Raji (cell line): ENCODE data around the gene ADAMTSL3.

Experiments
- POLR2A ChIP-seq: IDR thresholded peaks from 2 replicates; pipeline ENCODE4 v1.6.1; 2011; ENCODE audit warnings: low read depth, low read length, control low read depth; ENCODE audit not compliant: insufficient read depth

The ADAMTSL3 gene

DNA sequence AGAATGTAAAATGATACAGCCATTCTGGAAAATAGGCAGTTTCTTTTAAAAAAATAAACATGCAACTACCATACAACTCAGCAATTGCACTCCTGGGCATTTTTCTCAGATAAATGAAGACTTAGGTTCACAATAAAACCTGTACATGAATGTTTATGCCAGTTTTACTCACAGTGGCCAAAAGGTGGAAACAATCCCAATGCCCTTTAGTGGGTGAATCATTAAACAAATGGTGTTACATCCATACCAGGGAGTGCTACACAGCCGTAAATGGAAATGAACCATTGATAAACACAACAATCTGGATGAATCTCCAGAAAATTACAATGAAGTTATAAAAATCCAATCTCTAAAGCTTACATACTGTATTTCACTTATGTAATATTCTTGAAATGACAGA is 140.3 kb downstream of the ADAMTSL3 start:
- TF ChIP-seq POLR2A, result no peak

DNA sequence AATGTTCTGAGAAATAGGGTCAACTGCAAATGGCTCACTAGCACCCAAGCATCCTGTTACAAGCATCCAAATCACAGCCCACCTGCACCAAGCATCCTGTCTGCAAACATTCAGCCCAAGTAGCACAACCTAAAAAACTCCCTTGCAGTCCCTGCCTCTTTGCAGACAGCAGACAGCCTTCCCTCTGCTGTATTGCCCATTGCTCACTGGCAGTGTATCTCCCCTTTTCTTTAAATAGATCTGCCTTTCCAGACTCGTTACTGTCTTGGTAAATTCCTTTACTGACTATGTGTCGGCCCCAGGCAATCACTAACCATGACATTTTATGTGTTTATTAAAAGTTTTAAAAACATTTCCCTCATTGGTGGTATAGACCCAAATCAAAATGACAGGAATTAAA is 155.4 kb downstream of the ADAMTSL3 start:
- TF ChIP-seq POLR2A, result no peak

DNA sequence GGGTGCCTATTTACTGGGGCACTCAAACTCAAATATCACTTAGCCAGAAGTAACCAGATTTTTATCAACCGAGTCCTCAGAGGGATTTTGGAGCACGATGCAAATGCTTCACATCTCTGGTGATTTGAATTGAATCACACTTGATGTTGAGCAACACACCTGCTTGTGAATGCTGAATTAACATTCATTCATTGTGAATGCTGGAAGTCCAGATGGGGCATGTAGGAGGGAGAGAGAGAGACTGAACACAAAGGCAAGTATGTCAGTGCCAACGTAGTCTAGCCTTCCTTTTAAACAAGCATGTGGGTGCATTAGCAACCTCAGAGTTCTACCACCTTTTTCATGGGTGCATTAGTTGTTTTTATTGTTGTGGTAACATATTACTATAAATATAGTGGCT is 156.2 kb downstream of the ADAMTSL3 start:
- TF ChIP-seq POLR2A, result no peak

DNA sequence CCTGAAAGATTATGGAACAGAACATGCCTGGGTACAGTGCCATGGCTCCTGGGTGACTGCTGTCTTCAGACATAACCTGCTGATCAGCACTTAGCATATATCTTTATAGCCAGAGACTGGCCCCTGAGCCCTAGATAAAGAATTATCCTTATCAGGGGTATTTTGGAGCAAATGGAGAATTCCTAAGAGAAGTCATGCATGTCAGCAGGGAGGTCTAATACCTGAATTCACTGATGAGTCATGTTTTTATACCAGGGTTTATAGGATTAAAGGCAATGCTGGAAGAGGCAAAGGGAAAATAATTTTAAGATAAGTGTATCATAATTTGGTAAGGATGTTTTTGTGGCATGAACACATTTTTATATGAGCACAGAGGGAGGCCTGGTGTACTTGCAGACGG is 159.8 kb downstream of the ADAMTSL3 start:
- TF ChIP-seq POLR2A, result no peak

DNA sequence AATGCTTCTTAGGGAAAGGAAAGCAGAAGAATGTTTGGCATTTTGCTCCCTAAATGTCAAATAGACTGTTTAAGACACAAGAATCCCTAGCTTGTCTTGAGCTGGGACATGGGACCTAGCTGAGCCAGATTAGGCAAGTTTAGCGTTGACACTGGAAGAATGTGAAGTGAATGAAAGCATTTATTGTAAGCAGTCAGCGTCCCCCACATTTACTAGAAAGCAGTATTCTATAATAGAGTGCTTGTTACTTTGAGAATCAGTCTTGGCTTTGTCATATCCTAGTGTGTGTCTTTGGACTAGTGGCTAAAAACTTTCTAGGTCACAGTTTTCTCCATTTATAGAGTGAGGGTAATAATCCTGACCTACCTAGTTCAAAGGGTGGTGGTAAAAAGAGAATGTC is 161.6 kb downstream of the ADAMTSL3 start:
- TF ChIP-seq POLR2A, result no peak

DNA sequence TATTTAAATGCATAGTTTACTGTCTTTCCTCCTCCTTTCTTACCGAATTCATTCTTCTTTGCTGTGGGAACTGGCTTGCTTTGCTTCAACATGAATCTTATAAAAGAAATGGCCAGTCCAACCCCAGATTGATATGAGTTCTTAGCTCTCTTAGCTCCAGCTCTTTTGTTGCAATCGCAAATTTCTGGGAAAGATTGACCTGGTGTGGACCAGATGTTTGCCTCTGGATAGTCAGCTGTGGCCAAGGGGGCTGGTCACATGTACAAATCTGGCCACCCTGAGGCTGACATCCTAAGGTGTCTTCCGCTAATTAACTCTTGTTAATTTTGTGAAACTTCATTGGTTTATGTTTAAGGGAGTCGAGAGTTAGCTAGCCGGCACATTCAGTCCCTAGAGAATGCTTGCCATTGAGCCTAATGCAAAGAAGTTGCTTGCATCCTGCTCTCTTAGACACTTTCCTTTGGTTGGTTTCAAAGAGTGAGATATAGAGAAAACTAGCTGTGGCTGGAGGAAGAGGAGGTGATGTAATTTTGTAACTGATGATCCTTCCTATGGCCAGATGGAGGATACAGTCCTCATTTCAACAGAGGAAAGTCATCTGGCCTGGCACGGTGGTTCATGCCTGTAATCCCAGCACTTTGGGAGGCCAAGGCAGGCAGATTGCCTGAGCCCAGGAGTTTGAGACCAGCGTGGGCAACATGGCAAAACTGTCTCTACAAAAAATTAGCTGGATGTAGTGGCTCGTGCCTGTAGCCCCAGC is 162.4 kb downstream of the ADAMTSL3 start:
- no peak for TF ChIP-seq POLR2A

DNA sequence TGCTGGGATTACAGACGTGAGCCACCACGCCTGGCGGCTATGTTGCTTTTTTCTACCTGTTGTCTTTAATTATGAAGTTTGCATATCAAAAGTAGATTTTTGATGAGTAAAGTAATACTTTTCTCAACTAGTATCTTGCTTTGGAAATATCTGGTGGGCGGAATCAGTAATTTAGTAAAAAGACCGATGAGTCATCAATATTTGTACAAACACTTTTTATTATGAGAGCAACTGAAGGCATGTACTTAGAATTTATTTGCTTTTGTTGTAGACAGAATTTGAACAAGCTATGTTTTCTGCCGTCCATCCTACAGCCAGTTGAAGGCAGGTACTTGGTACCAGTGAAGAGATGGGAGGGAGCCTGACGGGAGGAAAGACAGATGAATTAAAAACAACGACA is 164.7 kb downstream of the ADAMTSL3 start:
- no peak for TF ChIP-seq POLR2A

DNA sequence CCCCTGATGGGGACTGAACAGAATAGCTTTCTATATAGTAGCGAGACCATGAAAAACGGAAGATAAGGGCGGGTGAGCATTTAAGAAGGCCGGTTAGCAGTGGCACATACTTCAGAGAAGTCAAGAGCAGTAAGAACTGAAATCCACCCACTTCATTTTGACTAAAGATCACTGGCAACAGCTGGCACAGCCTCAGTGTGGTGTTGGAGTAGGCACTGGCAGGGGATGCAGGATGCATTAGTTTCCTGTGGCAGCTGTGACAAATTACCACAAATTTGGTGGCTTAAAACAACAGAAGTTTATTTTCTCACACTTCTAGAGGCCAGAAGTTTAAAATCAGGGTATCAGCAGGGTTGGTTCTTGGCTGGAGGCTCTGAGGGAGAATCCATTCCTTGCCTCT is 176.5 kb downstream of the ADAMTSL3 start:
- TF ChIP-seq POLR2A, result no peak

DNA sequence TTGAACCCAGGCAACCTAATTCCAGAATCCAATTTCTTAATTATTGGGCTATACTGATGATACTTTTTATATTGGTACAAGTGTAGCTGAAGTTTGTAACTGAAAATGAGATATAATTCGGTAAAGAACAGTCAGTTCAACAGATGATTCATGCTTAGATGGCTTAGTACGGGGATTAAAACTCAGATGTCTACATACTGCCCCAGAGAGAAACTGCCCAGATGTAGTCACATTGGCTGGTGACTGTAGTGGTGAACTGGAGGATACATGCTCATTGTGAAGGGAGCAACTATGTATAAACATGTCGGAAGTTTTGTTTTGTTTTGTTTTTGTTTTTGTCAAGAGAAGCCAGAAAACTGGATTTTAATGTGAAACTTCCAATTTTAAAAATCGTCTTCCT is 179.6 kb downstream of the ADAMTSL3 start:
- TF ChIP-seq POLR2A, result no peak

DNA sequence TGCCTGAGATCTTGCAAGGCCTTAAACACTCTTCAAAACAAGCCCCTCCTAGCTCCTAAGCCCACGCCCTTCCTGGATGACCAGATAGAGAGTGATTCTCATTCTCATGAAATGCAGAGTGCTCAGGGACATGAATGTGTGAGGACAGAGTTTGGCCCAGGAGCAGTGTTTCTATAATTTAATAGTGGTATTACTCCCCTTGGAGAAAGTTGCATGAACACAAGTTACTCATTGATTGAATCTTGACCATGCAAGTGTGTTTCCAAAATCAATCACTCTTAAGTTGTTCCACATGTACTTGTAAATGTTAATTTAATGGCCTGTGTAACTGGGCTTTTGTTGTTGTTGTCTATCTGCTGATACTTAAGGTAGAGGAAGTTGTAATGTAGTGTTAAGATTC is 181.6 kb downstream of the ADAMTSL3 start:
- no peak for TF ChIP-seq POLR2A

DNA sequence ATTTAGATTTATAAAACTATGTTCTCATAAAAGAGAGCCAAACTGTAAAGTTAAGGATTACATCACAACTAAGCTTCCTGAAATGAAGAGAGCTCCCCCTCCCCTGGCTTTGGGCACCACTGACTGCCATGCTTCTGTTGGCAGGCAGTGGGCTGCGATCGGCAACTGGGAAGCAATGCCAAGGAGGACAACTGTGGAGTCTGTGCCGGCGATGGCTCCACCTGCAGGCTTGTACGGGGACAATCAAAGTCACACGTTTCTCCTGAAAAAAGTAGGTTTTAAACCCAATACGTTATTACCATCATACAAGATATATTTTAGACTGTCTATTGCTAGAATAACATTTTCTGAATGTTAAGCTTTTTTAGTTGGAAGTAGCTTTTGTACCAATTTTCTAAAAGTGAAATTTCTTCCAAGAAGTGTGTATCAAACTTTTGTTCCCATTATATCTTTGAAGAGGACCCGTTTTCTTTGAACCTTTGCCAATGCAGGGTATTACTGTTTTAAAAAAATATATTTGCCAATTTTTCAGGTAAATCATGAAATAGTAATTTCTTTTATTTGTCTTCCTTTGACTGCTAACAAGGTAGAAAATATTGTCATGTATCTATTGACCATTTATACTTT is 184.1 kb downstream of the ADAMTSL3 start:
- no peak for TF ChIP-seq POLR2A

DNA sequence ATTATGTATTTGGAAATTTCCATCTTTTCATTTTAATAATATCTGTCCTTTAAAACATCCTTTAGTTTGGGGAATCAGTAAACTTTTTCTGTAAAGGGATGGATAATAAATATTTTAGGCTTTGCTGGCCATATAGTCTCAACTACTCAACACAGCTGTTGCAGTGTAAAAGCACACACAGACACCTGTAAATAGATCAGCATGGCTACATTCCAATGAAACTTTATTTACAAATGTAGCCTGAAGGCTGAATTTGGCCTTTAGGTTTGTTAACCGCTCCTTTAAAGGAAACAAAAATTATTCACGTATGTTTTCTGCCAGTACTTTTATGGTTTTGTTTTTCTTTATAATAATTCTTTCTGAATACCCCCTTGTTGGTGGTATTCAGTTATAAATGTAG is 184.8 kb downstream of the ADAMTSL3 start:
- no peak for TF ChIP-seq POLR2A

DNA sequence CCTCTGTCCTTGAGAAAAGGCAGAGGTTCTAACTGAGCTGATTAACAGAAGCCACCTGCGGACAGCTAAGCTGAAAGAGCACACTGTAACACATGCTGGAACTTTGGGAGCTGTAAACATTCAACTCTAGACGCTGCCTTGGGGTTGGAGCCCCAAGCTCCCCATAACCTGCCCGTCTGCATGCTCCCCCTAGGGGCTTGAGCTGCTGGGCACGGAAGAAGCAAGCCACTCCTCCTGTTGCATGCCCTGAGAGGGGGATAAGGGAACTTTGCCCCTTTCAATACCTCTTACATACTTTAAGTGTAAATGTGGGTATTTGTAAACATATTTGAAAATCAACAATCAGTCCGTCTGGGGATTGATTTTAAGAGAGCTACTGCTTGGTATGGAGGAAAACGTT is 188.4 kb downstream of the ADAMTSL3 start:
- no peak for TF ChIP-seq POLR2A

DNA sequence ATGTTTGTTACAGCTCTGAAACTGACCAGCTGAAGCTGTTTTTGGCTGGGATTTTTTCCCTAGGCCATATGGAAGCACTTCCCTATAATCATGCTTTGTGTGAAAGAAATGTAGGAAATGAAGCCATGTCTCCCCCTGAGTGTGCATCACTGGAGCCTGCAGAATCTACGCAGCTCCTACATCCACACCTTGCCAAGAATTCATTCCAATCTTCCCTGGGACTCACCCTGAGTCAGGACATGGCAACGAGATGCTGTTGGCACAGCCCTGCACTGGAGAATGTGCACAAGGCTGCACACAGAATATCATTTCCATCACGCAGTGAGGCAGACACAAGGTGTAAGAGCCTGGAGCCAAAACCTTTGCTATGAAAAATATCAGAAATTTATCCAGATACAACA is 189.5 kb downstream of the ADAMTSL3 start:
- TF ChIP-seq POLR2A, result no peak

DNA sequence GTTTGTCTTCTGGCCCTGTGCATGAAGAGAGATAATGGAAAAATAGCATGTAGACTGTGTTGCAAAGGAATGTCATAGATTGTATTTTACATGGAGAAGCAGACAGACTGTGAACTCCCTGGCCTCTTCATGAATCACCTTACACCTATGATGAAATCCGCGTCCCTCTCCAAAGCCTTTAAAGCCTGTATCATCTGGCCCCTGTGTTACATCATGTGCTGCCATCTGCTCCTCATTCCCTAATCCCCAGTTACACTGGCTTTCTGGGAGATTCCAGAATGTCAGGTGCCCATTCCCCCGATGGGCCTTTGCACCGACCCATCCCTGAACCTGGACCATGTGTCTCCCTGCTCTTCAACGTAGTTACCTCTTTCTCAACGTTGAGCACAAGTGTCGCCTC is 190.8 kb downstream of the ADAMTSL3 start:
- TF ChIP-seq POLR2A, result no peak

DNA sequence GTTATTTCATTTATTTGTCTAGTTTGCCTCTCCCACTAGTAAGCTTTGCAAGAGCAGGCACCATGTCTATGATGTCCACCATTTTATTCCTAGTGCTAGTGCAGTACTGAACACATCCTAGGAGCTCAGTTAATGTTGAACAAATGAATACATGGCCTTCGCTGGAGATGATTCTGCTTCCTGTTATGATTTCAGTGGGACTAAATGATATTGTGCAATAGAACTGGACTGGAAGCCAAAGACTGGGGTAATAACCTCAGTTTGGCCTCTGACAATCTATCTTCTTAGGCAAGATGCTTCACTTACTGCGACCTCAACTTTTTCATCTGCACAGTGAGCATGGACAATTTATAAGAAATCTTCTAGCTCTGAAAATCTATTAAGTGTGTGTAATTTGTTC is 191.3 kb downstream of the ADAMTSL3 start:
- TF ChIP-seq POLR2A, result no peak

DNA sequence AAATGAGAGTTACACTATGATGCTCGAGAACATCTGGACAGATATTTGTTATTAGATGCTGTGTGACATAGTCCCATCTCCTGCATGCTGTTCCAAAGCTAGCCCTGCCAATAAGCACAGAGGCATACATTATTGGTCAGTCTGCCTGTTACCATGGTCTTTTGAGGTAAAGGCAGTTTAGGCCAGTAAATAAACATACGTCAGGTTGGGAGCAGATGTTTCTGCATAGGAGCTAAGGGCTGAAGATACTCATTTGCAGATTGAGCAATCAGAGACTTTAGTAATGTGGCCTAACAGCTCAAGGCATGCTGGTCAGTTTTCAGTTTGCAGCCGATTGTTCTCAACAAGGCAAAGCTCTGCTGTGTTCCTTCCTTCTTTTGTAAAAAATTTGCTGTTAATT is 192.9 kb downstream of the ADAMTSL3 start:
- TF ChIP-seq POLR2A, result no peak
